ENCODE measurements around the gene TBC1D2B.

Gene TBC1D2B

DNA sequence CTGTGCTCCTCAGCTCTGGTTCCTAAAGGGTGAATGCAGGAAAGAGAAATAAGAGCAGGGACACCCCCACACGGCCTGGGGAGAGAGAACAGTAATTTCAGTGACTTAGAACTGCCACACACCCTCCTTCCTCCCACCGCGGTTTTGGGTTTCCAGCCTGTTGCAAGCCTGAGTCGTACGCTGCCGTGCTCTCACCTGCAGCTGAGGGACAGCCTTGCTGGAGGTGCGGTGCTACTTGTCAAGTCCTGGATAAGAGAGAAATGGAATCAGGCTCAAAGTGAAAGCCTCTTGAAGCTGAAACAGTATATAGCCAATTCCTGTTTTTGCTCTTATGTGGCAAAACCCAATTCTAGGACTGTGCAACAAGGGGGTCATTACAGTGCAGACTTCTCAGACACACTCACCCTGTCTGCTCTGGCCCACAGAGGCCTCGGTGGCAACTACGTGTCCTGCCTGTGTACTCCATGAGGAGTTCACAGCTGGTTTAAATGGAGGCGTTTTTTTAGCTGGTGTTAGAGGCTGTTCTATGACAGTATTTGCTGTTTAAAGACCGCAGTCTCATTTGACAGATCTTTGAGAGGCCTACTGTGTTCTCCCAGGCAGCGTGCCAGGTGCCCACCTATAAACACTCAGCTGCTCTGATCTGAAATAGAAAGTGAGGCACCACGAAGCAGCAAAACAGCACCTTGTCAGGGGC lies 42.9 kb downstream of the TBC1D2B start:
- DNase-seq (ENCODE audit: low spot score) (no peak), FAIRE-seq (no peak)

DNA sequence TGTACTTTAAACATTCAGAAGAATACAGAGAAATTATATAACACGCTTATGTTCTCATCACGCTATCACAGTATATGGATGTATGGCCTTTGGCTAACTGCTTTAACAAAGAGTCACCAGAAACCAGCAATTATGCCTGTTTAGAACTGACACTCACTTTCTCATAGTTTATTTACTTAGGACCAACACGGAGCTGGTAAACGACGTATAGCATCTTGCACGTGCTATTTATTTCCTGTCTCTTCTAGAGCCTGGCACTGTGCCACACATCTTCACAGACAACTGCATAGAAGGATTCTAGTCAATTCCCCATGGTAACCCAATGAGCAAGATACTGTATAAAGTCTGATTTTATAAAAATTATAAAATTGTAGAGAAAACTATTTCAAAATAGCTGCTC lies 43.6 kb downstream of the TBC1D2B start:
- DNase-seq (ENCODE audit: low spot score) (no peak), FAIRE-seq (no peak)

DNA sequence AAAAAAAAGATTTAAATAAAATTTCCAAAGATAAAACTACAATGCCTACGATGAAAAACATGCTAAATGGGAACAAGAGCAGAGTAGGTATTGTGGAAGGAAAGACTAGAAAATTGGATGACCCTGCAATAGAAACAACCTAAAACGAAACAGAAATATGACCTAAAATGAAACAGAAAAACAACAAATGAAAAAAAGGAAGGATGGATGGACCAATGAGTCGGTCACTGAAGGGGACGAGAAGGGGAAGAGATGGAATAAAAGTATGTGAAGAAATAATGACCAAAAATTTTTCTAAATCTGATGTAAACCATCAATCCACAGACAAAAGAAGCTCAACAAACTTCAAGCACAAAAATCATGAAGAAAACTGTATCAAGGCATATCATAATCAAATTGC lies 44.8 kb downstream of the TBC1D2B start:
- no peak for DNase-seq (ENCODE audit: low spot score)
- FAIRE-seq: no peak

DNA sequence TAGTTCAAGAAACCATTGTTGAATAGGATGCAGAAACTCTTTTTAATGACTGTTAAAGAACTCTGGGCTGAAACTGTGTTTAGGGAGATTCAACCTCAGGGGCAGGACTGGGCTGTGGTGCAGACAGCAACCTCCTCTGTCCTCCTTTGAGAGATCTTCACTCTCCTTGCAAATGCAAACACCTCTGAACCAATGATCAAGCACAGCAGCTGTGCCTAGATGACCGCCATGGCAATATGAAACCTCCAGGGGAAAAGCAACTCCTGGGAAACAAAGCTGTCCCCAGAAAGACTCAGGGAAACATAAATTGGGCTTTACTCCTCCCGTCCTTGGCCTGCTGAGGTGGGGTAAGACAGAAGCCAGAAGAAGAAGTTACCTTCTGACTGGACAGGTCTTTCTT lies 52.6 kb downstream of the TBC1D2B start:
- FAIRE-seq: no peak
- no peak for DNase-seq (ENCODE audit: low spot score)

DNA sequence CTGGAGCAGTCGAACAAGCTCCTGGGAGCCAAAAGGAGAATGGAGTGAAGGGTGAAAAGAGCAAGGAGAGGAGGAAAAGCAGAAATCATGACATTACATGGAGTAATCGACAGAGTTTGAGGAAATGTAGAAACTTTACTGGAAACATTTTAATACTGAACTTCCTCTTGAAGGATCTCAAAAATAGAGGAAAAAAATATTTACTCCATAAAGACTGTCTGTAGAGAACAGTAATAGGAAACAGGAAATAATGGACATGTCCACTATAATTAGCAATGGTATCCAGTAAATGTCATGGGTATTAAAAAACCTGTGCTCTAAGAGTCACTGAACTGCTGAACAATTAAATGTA lies 53.0 kb downstream of the TBC1D2B start:
- FAIRE-seq (no peak), DNase-seq (ENCODE audit: low spot score) (no peak)

DNA sequence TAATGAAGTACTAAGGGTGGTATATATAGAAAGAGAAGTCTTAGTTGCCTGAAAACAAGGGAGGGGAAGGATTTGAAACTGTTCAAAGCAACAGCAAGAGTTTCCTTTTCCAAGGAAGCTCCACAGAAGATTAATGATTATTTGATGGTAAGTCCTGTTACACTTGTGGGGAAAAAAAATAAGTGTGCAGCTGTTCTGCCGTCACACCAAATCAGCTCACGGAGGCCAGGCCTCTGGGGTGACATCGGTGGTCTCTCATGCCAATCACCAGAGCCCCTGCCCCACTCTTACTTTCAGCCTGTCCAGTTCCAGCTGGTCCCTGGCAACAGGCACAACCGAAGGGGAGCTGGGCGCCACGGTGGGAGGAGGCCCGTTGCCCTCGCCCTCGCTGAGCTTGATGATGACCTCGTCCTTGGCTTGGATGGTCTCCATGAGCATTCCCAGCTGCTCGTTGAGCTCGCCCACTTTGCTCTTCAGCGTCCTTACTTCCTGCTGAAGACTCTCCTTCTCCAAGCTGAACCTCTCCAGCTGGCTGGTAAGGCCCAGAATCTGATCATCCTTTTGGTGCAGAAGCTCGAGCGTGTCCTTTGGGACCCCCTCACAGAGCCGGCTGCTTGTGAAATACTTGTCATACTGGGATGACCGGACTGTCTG lies 53.5 kb downstream of the TBC1D2B start:
- DNase-seq (ENCODE audit: low spot score) (no peak), FAIRE-seq (no peak)

DNA sequence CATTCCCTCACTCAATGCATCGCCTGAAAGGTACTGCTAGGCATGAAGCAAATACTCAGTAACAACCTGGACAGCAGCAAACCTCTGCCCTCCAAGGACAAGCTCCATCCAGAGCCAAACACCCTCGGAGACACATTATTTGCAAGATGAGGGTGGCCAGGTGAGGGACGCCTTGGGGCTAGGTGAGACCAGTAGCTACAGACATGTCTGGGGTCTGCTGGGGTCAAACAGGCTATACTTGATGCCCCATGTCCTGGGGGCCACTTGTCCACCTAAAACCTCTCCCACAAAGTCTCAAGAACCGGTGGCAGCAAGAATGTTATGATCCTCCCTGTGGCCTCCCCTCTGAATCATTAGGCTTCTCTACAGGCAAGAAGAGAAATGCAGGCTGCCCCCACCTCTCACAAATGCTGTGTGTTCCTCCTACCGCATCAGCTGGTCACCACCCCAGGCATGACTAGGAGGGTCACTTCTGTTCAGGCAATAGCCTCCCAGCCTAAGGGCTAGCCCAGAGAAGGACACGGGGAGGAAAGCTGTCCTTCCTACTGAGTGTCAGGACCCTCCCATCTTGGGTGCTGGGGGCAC lies 54.3 kb downstream of the TBC1D2B start:
- FAIRE-seq (no peak), DNase-seq (ENCODE audit: low spot score) (no peak)

DNA sequence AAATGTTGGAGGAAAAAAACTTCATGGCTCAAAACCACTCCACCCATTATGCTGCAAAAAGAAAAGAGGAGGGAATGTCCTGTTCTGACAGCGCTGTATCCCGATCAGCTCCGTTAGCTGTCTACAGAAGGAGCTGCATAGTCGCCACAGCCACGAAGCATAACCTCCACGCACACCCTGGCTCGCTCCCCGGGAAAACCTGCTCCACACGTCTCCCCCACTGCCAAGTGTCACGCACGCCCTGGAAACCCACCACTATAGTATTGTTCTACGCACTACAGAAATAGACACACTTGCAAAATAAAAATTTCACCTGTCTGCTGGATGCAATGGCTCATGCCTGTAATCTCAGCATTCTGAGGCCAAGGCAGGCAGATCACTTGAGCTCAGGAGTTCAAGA lies 55.8 kb downstream of the TBC1D2B start:
- FAIRE-seq: no peak

DNA sequence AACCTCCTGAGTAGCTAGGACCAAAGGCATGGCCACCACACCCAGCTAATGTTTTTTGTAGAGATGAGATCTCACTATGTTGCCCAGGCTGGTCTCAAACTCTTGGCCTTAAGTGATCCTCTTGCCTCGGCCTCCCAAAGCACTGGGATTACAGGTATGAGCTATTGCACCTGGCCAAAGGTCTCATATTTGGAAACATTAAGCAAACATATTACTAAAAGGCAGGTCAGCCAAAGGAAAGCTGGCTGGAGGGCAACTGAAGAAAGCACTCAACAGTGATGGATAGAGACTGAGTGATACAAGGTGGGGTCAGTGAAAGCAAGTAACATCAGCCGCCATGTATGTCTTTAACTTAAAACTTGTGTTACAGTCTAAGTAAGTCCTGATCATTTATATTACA lies 57.5 kb downstream of the TBC1D2B start:
- DNase-seq (ENCODE audit: low spot score) (no peak), FAIRE-seq (no peak)

More for the DNA sequence above, 55.8 kb downstream of the TBC1D2B start:
- no peak for DNase-seq (ENCODE audit: low spot score)

DNA sequence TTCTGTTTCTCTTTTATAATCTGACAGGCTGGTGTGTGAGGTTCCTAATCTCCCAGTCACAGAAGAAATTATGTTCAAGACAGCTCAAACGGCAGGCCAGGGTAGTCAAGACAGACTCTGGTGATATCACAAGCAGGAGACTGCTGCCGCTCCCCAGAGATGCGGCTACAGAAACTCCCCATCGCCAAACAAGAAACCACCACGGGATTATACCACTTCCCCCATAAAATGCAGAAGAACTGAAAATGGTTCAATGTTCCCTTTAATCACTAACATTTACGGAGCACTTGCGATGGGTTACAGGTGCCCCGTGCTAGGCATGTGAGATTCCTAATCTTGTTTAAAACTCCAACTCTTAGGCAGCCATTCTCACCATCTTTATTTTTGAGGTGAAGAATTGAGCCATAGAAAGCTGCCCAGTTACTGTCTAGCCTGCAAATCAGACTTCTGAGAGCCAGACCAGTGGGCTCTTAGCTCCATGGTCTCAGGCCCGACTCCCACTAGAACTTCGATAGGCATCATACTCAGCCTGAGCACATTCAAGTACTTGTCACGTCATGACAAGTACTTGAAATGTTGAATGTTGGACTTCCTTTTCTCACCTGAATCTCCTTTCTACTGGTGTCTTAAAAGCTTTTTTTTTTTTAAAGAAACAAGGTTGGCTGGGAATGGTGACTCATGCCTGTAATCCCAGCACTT lies 58.4 kb downstream of the TBC1D2B start:
- FAIRE-seq: no peak

DNA sequence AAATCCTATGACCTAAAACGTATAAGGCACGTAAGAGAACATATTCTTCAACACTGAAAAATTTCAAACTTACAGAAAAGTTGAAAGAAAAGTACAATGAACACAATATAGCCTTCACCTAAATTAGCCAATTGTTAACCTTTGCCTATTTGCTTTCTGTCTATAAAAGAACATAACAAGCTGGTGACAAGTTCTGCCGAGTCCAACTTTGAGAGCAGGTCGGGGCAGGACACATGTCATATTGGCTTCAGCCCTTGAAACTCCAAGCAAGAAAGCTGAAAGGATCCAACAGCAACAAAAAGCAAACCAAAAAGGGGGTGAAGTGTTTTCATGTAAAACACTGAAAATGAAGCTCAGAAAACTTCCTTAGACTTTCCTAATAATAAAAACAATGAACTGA lies 59.1 kb downstream of the TBC1D2B start:
- DNase-seq (ENCODE audit: low spot score): no peak
- FAIRE-seq: no peak

More for the DNA sequence above, 58.4 kb downstream of the TBC1D2B start:
- no peak for DNase-seq (ENCODE audit: low spot score)

DNA sequence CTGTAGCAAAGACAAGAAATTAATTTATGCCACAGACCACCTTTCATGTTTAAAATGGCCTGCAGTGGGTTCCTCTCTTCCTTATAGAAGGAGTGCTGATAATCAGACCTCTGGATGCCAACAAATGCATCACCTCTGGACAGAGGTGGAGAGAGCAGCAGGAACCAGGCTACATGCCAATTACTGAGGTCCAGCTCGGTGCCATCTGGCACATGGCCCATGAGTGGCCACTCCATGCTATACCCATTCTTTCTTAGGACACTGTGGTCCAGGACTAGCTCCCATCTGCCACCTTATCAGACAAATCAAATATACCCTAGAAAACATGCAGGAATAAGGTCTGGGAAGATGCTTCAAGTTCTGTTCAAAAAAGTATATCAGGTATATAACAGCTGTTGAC lies 60.7 kb downstream of the TBC1D2B start:
- DNase-seq (ENCODE audit: low spot score): no peak
- no peak for FAIRE-seq

DNA sequence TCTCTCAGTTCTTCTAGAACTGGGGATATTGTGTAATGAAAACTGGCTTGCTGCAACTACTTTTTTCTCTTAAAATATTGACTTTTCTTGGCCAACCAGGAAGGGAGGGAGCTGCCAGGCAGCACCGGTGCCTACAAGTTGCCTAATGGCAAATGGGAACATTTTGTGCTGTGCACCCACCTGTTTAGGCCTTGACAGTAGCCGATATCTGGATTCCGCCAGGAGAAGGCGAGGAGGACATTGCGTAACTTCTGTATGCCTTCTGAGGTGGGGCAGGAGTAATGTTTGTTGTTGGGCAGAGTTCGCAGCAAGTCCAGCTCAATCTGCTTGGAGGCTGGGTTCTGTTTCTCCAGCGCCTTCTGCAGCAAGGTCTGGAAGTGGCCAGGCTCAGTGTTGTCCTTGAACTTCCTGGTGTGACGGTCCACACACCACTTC lies 64.9 kb downstream of the TBC1D2B start:
- DNase-seq (ENCODE audit: low spot score) (no peak), FAIRE-seq (no peak)

DNA sequence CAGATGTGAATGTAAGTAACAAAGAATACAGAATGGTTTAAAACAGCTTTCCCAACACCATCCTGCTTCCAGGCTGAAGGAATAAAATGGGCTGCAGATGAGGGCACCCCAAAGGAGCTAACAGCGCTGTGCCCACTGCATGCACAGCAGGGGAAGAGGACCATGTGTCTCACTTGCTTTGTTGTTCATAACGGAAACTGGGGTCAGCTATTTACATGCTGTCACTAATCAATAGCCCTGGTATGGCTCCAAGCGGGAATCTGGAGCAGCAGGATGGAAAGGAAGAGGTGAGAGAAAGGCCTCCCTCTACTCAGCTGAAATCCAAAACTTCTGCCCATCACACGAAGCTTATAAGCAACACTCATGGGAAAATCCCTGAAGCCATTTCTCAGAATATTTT lies 67.4 kb downstream of the TBC1D2B start:
- no peak for FAIRE-seq
- DNase-seq (ENCODE audit: low spot score): no peak

DNA sequence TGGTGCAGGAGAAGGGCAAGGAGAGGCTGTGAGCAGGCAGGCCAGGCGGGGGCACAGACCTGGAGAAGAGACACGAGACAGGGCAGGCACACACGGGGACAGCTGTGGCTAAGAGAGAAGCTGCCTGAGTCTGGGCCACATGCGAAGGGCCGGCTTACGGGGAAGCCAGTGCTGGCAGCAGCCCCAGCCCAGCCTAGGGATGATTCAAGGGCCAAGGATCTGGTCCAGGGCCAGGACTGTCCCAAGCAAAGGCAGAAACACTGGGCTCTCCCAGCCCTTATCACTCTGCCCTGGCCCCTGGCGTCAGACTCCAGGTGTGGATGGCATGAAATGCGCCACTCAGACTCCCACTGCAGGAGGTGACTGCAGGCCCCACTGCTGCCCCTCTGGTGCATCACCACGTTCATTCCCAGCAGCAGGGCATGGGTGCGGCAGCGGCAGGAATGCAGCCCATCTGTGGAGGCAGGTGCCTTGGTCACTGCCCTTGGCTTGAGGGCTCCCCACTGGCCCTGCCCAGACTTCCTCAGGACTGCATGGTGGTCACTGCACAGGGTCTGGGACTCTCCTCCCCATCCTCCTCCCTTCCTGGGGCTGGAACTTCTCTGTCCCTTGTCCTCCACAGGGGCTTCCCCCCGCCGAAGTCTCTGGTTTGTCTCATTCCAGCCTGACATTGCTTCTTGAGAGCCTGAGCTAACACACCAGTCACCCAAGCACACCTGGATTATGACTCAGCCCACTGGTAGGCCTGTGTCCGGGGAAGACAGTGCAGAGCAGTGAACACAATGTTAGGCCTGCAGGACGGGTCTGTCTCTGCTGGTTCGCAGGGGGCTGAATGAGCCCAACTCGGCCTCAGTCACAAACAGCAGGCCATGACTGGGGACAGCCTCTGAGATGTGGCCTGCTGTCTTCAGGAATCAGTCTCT lies 69.3 kb downstream of the TBC1D2B start:
- no peak for FAIRE-seq
- DNase-seq (ENCODE audit: low spot score): no peak

DNA sequence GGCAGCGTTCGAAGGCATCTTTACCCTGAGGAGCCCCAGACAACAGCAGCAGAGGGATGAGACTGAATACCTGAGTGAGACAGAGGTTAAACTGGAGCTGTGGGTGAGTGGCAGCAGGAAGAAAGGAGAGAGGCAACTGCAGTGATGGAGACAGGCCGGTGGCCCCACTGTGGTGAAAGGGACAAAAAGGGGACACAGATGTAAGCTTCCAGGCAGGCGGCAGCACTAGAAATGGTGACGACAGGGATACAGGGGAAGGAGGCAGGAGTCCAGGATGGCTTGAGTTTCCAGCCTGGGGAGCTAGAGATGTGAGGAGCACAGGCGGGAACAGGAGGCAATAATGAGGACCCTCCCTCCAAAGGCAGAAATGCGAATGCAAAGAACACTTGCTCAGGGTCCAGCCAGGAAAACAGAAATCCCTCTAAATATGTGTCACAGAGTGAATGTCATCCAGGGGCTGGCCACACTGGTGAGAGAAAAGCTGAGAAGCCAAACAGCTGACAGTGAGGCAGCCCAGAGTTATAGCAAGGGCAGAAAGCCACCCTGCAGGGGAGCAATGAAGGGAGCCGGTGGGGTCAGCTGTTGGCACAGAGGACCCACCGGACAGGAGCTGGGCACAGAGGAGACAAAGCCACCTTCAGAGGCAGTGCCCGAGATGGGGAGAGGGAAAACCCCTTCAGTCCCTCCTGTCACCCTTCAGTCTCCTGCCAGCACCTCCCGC lies 70.1 kb downstream of the TBC1D2B start:
- DNase-seq (ENCODE audit: low spot score) (no peak), FAIRE-seq (no peak)

DNA sequence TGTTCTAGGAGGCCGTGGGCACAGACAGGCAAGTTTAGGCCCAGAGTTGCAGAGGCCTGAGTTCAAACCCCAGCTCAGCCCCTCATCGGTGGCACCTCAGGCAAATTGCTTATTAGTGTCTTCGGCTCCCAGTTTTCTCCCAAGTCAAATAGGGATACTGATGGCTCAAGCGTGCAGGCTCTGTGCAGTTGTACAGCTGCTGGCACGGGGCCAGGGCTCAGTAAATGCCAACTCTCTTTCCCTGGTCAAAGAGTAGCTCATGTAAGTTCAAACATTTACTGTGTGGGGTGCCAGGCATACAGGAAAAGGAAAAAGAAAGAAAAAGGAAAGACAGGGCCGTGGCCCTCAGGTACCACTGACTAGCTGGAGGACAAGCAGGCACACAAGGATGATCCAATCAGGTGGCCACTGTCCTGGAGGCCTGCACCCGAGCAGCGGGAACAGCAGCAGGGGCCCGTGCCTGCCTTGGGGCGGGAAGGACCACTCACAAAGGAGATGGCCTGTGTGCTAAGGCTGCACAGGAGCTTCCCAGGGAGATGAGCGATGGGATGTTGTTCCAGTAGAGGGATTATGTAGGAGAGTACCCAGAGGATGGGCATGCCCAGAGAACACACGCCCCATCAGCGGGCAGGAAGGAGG lies 70.8 kb downstream of the TBC1D2B start:
- DNase-seq (ENCODE audit: low spot score): no peak
- no peak for FAIRE-seq

DNA sequence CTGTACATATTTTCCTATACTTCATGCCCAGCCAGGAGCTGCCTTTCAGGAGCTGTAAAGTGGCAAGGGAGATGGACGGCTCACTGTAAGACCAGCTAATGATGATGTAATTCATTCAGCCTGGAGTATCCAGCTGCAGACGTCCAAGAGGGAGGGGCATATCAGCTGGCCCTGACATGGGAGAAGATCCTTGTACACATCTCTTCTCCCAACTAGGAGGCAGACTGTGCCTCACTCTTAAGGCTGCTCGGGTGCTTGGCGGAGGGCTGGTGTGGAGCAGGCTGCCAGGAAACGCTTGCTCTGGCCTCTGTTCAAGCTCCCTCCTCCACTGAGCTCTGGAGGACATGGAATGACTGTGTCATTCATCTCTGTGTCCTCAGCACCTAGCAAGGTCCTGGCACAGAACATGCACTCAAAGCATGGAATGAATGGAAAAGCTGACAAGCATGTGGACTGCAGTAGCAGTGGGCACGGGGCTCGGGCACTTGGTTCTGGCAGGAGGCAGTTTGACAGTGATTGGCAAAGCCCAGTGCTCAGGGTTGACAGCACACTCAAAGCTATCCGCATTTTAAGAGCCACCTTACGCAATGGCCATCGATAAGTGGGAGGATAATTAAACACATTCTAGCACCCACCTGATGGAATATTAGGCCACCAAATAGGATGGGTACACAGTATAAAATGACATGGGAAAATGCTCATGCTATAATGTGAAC lies 72.4 kb downstream of the TBC1D2B start:
- no peak for DNase-seq (ENCODE audit: low spot score)
- FAIRE-seq: no peak

DNA sequence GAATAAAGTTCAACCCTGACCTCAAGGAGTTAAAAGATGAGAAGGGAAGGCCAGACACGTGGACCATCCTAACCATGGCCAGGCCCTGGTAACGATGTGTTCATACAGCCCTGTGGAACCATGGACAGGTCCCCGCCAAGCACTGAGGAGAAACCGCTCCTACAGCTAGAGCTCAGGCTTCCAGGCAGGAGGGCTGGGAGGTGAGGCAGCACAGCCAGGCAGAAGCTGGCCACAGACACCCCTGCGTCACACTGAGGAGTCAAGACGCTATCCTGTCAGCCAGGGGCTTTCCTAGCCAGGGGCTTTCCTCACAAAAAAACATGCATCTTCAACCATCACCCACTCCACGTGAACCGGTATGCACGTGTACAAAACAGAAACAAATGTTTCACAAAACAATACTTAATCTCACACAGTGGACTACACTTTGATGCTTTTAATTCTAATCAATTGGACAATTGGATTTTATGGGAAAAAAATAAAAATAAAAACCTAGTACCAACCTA lies 73.2 kb downstream of the TBC1D2B start:
- no peak for FAIRE-seq

More for the DNA sequence above, 73.2 kb downstream of the TBC1D2B start:
- DNase-seq (ENCODE audit: low spot score): no peak
